T47D (cell line): ENCODE measurements around the gene BAX.

Experiments used
- DNase-seq, 2 experiments: peaks; one replicate each; pipeline versions ENCODE4 v3.0.0 to v3.0.0-alpha.2; 2011 to 2012; ENCODE audit warnings: low read depth in 1 of 2, low spot score in 1 of 2
- JUND ChIP-seq: IDR thresholded peaks from 2 replicates; pipeline ENCODE4 v1.6.1; 2012; ENCODE audit warnings: low read depth
- in situ Hi-C: cut with HindIII; loops from 2 replicates; pipeline ENCODE4 v1.10.0; 2016; ENCODE audit warnings: low sequenced_read_pairs, low pct_unique_long_range_greater_than_20kb

Gene BAX

GRCh38 chr19:48959341-48960239, 4.9 kb downstream of the BAX start:
- in situ Hi-C loops, result no loop called here
- no peak for DNase-seq

GRCh38 chr19:48961051-48961649, 6.5 kb downstream of the BAX start:
- TF ChIP-seq JUND, result no peak
- DNase-seq, result no peak
- in situ Hi-C loops, result no loop called here

More at GRCh38 chr19:48959341-48960239, 4.9 kb downstream of the BAX start:
- no peak for TF ChIP-seq JUND

- no peak for DNase-seq
- in situ Hi-C loops, result no loop called here
- TF ChIP-seq JUND, result no peak
Measured at GRCh38 chr19:48961673-48962028, 7.0 kb downstream of the BAX start.

- DNase-seq, result no peak
- TF ChIP-seq JUND, result no peak
- in situ Hi-C loops, result no loop called here
Measured at GRCh38 chr19:48962029-48962848, 7.6 kb downstream of the BAX start.

- no peak for DNase-seq
- no peak for TF ChIP-seq JUND
- in situ Hi-C loops, result no loop called here
Measured at GRCh38 chr19:48962849-48963165, 8.1 kb downstream of the BAX start.

DNA sequence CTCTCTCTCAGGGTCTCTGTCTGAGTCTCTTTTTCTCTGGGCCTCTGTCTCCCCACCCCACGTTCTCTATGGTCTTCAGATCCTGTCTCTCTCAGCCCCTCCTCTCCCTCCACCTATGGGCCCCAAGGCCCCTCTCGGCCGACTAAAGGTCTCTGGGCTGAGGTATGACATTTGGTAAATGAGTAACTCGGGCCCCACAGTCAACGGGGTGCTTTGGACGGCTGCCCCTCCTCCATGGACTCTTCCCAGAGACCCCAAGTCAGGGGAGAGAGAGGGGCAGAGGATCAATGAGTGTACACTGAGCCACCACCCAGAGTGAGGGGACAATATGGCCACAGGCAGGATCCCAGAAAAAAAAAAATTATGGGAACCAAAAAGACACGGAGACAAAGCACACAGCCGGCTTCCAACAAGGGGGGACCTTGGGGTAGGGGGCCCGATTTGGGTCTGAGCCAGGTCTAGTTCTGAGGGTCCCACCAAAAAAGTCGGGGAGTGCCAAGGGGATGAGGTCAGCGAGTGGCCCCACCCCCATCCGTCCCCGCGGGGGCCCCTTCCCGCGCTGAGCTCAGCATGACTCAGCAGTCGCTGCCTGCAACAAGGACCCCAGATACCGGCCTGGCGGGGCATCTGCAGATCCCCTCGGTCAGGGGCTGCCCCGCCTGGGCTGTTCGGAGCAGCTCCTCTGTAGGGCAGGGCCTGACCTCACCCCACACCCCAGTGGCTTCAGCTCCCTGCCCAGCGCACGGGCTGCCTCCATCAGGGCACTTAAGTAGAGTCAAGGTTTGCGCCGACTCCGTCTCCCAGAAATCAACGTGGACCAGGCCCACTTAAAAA, 8.9 kb downstream of the BAX start:
- DNase-seq, result no peak
- in situ Hi-C loops, result no loop called here
- TF ChIP-seq JUND, result no peak

DNA sequence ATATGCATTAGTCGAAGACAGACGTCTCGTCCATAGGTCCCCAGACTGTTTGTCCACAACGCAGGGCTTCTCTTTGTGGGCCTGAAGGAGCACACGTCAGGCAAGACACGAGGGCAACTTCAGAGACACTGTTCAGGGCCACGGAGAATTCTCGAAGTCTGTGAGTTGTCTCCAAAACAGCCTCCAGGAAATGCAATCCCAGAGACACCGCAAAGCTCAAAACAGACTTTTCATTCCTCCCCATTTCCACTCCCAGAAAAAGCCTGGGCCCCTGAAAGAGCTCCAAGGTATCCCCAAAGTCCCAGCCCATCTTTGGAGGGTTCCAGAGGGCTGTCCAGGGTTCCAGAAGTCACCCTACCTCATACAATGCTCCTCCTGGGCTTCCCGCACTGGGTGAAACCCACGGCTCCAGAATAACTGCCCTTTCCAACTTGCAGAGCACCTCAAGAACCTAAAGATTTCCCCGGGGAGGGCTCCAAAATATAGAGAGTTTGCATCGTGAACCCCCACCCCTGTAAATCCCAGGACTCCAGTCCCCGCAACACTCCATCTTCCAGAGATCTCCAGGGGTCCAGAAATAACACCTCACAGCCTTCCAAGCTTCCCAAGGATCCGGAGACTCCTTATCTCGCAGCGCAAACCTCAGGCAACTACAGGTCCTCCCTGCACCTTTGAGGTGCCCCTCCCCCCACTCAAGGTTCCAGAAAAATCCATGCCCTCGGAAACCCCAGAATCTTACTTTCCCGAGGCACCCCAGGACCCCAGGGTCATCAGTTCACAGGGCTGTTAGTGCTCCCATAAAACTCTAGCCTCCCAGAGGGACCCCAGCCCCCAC, 9.7 kb downstream of the BAX start:
- no peak for DNase-seq
- in situ Hi-C loops, result no loop called here

DNA sequence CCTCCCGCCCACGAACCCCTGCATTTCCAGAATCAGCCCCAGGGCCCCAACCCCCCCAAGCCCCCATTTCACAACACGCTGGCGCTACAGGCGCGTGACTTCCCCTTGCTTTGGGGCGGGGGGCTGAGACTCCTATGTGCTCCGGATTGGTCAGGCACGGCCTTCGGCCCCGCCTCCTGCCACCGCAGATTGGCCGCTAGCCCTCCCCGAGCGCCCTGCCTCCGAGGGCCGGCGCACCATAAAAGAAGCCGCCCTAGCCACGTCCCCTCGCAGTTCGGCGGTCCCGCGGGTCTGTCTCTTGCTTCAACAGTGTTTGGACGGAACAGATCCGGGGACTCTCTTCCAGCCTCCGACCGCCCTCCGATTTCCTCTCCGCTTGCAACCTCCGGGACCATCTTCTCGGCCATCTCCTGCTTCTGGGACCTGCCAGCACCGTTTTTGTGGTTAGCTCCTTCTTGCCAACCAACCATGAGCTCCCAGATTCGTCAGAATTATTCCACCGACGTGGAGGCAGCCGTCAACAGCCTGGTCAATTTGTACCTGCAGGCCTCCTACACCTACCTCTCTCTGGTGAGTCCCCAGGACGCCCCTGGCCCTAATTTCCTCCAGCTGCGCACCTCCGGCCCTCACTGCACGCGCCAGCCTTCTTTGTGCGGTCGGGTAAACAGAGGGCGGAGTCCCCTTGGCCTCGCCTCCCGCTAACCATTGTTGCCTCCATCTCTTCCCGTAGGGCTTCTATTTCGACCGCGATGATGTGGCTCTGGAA, 10.5 kb downstream of the BAX start, which contains the start of gene FTL:
TSS of gene FTL (plus strand) at position 270 of the 766 bp plus-strand sequence. CDS start at position 469, 199 bp downstream.
- no peak for TF ChIP-seq JUND
- in situ Hi-C loops, result no loop called here
- DNase-seq, result peak; percentile 91 to 96

More for the DNA sequence above, 9.7 kb downstream of the BAX start:
- no peak for TF ChIP-seq JUND

GRCh38 chr19:48965806-48966540, 11.3 kb downstream of the BAX start:
- in situ Hi-C loops, result no loop called here
- peak; percentile 65 to 90 for DNase-seq
- TF ChIP-seq JUND, result no peak
